ENCODE measurements around the gene DVL2.

DVL2 gene

GRCh38 chr17:7281953-7282751, 47.8 kb upstream of the DVL2 start:
- no peaks in the 10 kb centered on the region for H3K79me2 ChIP-seq (ENCODE audit: insufficient read depth, low read length)
- no peak overlapping the region for H3K27ac ChIP-seq (ENCODE audit: low read depth, low read length)
- peak overlapping the region; percentile 54 for H3K4me2 ChIP-seq (ENCODE audit: low read depth, low read length, poor library complexity, severe bottlenecking)
- H3F3A ChIP-seq (ENCODE audit: insufficient read depth), result peaks cover 4% of the 10 kb centered on the region; the same call in 1 of the 2 replicates
- TF ChIP-seq EZH2phosphoT487 (conservative IDR thresholded peaks at IDR 0.05; ENCODE audit: low read length) (no peak), CTCF (IDR thresholded peaks at IDR 0.05; ENCODE audit: insufficient read depth, low read length, poor library complexity, severe bottlenecking) (no peak)
- no peaks in the 10 kb centered on the region for H3K9me3 ChIP-seq (ENCODE audit: insufficient read depth, low read length)
- no peaks in the 10 kb centered on the region for H3K36me3 ChIP-seq (ENCODE audit: low read length)
- peak overlapping the region; percentile 31 for H3K4me3 ChIP-seq (ENCODE audit: insufficient read depth, low read length, poor library complexity, severe bottlenecking)
- H3K27me3 ChIP-seq (ENCODE audit: low read length), result no peaks in the 10 kb centered on the region
- H3K9ac ChIP-seq (ENCODE audit: low read length), result no peak overlapping the region
- no peaks in the 10 kb centered on the region for H4K20me1 ChIP-seq (ENCODE audit: low read depth, low read length)
- H3K9me2 ChIP-seq (replicated peaks; ENCODE audit: insufficient read depth, low read length), result no peaks in the 10 kb centered on the region
- H2AFZ ChIP-seq (ENCODE audit: low read depth, low read length, severe bottlenecking), result no peak overlapping the region

GRCh38 chr17:7281074-7281952, 47.0 kb upstream of the DVL2 start, which contains the start of gene SLC2A4:
TSS of gene SLC2A4 (plus strand) at chr17:7281718. CDS start at chr17:7281935, 217 bp downstream.
- Histone ChIP-seq H3K36me3 (ENCODE audit: low read length) (no peaks in the 10 kb centered on the region), H3K9me3 (ENCODE audit: insufficient read depth, low read length) (no peaks in the 10 kb centered on the region), H3K27me3 (ENCODE audit: low read length) (no peaks in the 10 kb centered on the region), H2AFZ (ENCODE audit: low read depth, low read length, severe bottlenecking) (no peak within 1 kb of the TSS), H4K20me1 (ENCODE audit: low read depth, low read length) (no peaks in the 10 kb centered on the region), H3K79me2 (ENCODE audit: insufficient read depth, low read length) (no peaks in the 10 kb centered on the region), H3K9ac (ENCODE audit: low read length) (no peak within 1 kb of the TSS), H3K4me2 (ENCODE audit: low read depth, low read length, poor library complexity, severe bottlenecking) (peak within 1 kb of the TSS; percentile 54), H3K4me3 (ENCODE audit: insufficient read depth, low read length, poor library complexity, severe bottlenecking) (peak within 1 kb of the TSS; percentile 31), H3K9me2 (replicated peaks; ENCODE audit: insufficient read depth, low read length) (no peaks in the 10 kb centered on the region), H3K27ac (ENCODE audit: low read depth, low read length) (no peak within 1 kb of the TSS), H3F3A (ENCODE audit: insufficient read depth) (peaks cover 4% of the 10 kb centered on the region; the same call in 1 of the 2 replicates)
- no peak for TF ChIP-seq CTCF (IDR thresholded peaks at IDR 0.05; ENCODE audit: insufficient read depth, low read length, poor library complexity, severe bottlenecking)
- no peak for TF ChIP-seq EZH2phosphoT487 (conservative IDR thresholded peaks at IDR 0.05; ENCODE audit: low read length)

GRCh38 chr17:7280519-7281073, 46.3 kb upstream of the DVL2 start:
- no peak; the same call in 1 of the 2 replicates for TF ChIP-seq EZH2phosphoT487 (conservative IDR thresholded peaks at IDR 0.05; ENCODE audit: low read length)
- TF ChIP-seq CTCF (IDR thresholded peaks at IDR 0.05; ENCODE audit: insufficient read depth, low read length, poor library complexity, severe bottlenecking), result no peak
- Histone ChIP-seq H4K20me1 (ENCODE audit: low read depth, low read length) (no peaks in the 10 kb centered on the region), H2AFZ (ENCODE audit: low read depth, low read length, severe bottlenecking) (no peak overlapping the region), H3K4me3 (ENCODE audit: insufficient read depth, low read length, poor library complexity, severe bottlenecking) (no peak overlapping the region), H3F3A (ENCODE audit: insufficient read depth) (peaks cover 4% of the 10 kb centered on the region; the same call in 1 of the 2 replicates), H3K9ac (ENCODE audit: low read length) (no peak overlapping the region), H3K9me3 (ENCODE audit: insufficient read depth, low read length) (no peaks in the 10 kb centered on the region), H3K36me3 (ENCODE audit: low read length) (no peaks in the 10 kb centered on the region), H3K79me2 (ENCODE audit: insufficient read depth, low read length) (no peaks in the 10 kb centered on the region), H3K4me2 (ENCODE audit: low read depth, low read length, poor library complexity, severe bottlenecking) (peak overlapping the region; percentile 54), H3K27me3 (ENCODE audit: low read length) (no peaks in the 10 kb centered on the region), H3K9me2 (replicated peaks; ENCODE audit: insufficient read depth, low read length) (no peaks in the 10 kb centered on the region), H3K27ac (ENCODE audit: low read depth, low read length) (no peak overlapping the region)
